GM20000 (cell line): ENCODE data around the gene WFDC9.
"Not testable (repeated sequence)": the region's sequence is repeated elsewhere in the genome, so short reads cannot be mapped to it uniquely, and the experiment has no call there.

Experiments used
- DNase-seq: peaks from one replicate; pipeline ENCODE4 v3.0.0; 2012; ENCODE audit warnings: low spot score
- CTCF ChIP-seq: IDR thresholded peaks from 2 replicates; pipeline ENCODE4 v1.5.1; 2012; ENCODE audit warnings: mild to moderate bottlenecking, control low read depth; ENCODE audit errors: extremely low read depth, missing control alignments

WFDC9 gene

DNA sequence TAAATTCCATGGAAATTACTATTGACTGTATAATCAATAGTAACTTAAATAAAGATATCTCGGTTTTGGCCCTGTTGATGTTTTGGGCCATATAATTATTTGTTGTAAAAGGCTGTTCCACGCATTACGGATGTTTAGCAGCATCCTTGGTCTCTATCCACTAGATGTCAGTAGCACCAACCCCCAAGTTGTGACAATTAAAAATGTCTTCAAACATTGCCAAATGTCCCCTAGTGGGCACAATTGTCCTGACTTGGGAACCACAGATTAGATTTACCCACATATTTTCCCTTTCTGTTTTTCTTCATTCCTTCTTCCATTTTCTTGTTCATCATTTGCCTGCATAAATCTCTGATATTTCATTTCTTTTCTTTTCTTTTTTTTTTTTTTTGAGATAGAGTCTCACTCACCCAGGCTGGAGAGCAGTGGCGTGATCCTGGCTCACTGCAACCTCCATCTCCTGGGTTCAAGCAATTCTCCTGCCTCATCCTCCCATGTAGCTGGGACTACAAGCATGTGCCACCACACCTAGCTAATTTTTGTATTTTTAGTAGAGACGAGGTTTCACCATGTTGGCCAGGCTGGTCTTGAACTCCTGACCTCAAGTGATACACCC, 38.4 kb downstream of the WFDC9 start:
- DNase-seq = peak; percentile 40
- peak; percentile 40 for TF ChIP-seq CTCF

DNA sequence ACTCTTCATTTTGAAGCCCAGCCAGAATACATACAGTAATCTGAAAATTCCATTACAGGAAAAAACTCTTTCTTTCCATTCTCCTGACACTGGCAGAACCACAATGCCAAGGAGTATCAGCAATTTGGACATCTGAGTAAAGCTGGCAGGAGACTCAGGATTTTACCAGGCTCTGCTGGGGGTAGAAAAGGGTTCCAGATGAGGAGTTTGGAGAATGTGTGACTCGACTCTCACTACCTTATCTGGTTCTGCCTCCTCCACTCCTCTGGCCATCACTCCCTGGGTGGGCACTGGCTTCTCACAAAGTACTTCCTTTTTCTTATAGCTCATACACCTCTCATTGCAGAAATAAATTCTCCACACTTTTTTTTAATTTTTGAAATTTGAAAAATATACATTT, 41.4 kb downstream of the WFDC9 start:
- no peak for TF ChIP-seq CTCF
- no peak for DNase-seq

GRCh38 chr20:45588800-45589199, 42.3 kb downstream of the WFDC9 start:
- no peak for DNase-seq
- TF ChIP-seq CTCF = no peak

- not testable (repeated sequence) for DNase-seq
These were observed 45.1 kb downstream of the WFDC9 start for GRCh38 chr20:45585986-45586385.

- DNase-seq = not testable (repeated sequence)
These were observed 46.8 kb downstream of the WFDC9 start for GRCh38 chr20:45584294-45584693.

- TF ChIP-seq CTCF = no peak
- DNase-seq = no peak
These were observed 47.6 kb downstream of the WFDC9 start for GRCh38 chr20:45583502-45583901.

GRCh38 chr20:45581702-45582101, 49.4 kb downstream of the WFDC9 start:
- DNase-seq = no peak
- no peak for TF ChIP-seq CTCF

DNA sequence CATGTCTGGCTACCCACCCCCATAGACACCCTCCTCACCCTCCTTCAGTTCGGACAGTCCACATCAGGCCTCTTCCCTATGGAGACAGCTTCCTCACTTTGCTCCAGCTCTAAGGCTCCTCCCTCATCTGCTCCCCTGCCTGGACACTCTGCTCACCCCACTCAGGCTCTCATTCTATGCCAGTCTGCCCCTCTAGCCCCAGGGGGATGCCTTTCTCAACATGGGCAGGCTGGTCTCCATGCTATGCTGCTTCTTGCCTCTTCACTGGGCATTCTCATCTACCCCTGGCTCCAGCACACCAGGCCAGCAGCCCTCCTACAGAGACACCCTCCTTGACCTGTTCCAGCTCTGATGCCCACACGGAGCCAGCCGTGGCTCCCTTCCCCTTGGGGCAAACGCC, 51.9 kb downstream of the WFDC9 start, which contains the start of gene WFDC8:
Gene WFDC8 (minus strand): TSS at position 101 of the 400 bp plus-strand sequence. CDS start 37 bp downstream, at position 64.
- TF ChIP-seq CTCF = no peak
- no peak for DNase-seq
